ENCODE data around the gene PACRGL.

DNA sequence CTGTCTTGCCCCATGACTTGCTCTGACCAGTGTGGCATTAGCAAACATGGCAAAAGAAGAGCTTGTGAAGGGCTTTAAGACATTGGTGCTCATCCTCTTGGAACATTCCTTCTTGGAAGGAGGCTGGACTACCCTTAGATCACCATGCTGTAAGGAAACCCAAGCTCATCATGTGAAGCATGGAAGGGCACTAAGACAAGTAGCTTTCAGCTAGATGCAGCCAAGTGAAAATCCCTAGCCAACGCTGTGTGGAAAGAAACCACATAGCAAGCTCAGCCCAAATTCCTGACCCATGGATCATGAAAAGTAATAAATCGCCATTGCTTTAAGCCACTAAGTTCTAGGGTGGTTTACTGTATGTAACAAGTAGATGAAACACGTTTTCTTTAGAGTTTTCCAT lies 12.4 kb upstream of the PACRGL start:
- TF ChIP-seq EZH2 (IDR thresholded peaks at IDR 0.05; ENCODE audit: borderline replicate concordance, low read depth, low read length, poor library complexity, severe bottlenecking), result no peak
- TF ChIP-seq, protein P1, sequence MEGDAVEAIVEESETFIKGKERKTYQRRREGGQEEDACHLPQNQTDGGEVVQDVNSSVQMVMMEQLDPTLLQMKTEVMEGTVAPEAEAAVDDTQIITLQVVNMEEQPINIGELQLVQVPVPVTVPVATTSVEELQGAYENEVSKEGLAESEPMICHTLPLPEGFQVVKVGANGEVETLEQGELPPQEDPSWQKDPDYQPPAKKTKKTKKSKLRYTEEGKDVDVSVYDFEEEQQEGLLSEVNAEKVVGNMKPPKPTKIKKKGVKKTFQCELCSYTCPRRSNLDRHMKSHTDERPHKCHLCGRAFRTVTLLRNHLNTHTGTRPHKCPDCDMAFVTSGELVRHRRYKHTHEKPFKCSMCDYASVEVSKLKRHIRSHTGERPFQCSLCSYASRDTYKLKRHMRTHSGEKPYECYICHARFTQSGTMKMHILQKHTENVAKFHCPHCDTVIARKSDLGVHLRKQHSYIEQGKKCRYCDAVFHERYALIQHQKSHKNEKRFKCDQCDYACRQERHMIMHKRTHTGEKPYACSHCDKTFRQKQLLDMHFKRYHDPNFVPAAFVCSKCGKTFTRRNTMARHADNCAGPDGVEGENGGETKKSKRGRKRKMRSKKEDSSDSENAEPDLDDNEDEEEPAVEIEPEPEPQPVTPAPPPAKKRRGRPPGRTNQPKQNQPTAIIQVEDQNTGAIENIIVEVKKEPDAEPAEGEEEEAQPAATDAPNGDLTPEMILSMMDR (conservative IDR thresholded peaks at IDR 0.05; ENCODE audit: low read depth, low read length), result no peak
